PC-3 (cell line): ENCODE data around the gene FHL2.
A peak's percentile ranks its signal among the peaks of the same experiment; 100 is the strongest.

Experiments used
- CTCF ChIP-seq: fragments of 300-600 bp; sonication (generic); conservative IDR thresholded peaks from 2 replicates; pipeline ENCODE4 v1.5.1; 2017; ENCODE audit warnings: antibody characterized with exemption, low read depth, mild to moderate bottlenecking, low read length
- EZH2 ChIP-seq: fragments of 300-600 bp; sonication (generic); IDR thresholded peaks from one replicate; pipeline ENCODE4 v1.6.1; 2017; ENCODE audit warnings: antibody characterized with exemption, mild to moderate bottlenecking, low read length; ENCODE audit not compliant: unreplicated experiment
- EZH2phosphoT487 ChIP-seq: fragments of 300-600 bp; sonication (generic); IDR thresholded peaks from 2 replicates; pipeline ENCODE4 v1.6.1; 2018; ENCODE audit warnings: mild to moderate bottlenecking, antibody characterized with exemption, low read length, borderline replicate concordance

DNA sequence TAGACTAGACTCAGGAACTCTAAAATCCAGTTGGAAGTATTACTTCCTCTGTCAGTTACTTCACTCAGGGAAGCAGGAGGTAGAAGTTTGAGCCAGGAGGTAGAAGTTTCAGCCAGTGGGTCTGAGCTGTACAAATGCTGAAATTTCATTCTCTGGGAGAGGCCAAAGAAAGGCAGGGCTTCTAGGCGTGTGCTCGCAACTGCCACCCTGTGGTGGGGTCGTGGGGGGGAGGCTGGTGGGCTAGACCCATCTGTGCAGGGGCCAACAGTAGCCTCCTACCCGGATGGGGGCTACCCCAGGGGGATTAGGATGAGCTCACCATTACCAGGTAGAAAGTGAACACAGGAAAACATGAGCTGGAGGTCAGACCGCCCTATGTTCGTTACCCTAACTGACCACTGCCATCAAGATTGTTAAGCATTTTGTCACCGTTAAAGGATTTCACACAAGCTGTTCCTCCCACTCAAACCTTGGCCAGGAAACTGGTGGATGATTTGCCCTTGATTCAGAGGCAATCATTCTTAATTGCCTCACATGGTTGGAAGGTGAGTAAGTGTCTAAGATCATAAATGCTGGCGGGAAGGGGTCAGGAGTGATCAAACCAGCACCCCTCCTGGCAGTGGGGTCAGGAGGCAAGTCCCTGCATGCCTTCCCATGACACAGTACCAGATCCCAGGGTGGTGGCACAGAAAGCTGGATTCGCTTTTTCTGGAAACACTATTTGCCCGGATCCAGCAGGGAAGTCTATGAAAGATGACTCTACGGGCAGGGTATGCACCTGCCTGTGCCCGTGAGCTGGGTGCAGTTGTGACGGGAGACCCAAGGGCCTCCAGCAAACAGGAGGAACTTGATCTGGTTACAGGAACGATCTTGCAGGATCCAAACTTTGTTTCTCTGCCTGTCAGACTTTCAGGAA is 5.2 kb upstream of the FHL2 start:
- peak; percentile 71 for TF ChIP-seq CTCF
- TF ChIP-seq EZH2: no peak
- TF ChIP-seq EZH2phosphoT487: no peak
